HG02678 (cell line): Measurements from ENCODE around the gene SS18L1.
"Not testable (repeated sequence)": the region's sequence is repeated elsewhere in the genome, so short reads cannot be mapped to it uniquely, and the experiment has no call there.

Experiments used
- ATAC-seq: cut with Tn5 transposase; IDR thresholded peaks from one replicate; pipeline ENCODE4 v1.9.1; 2021; ENCODE audit warnings: mild to moderate bottlenecking, moderate library complexity; ENCODE audit not compliant: unreplicated experiment

The SS18L1 gene

GRCh38 chr20:62143081-62143956 is at the start of gene SS18L1, which contains the start of gene PSMA7:
Gene SS18L1, plus strand, starts transcription at chr20:62143769. Its CDS starts 52 bp downstream, at chr20:62143821.
Gene PSMA7, minus strand, starts transcription at chr20:62143394. Its CDS starts 91 bp downstream, at chr20:62143303.
- peak; percentile 84 for ATAC-seq

GRCh38 chr20:62096421-62097380 is 46.9 kb upstream of the SS18L1 start:
- ATAC-seq, result no peak

GRCh38 chr20:62097881-62098407 is 45.6 kb upstream of the SS18L1 start:
- no peak for ATAC-seq

GRCh38 chr20:62101078-62101477 is 42.5 kb upstream of the SS18L1 start:
- ATAC-seq, result no peak

GRCh38 chr20:62103508-62104233 is 39.9 kb upstream of the SS18L1 start:
- ATAC-seq, result no peak

GRCh38 chr20:62104234-62104789 is 39.3 kb upstream of the SS18L1 start:
- ATAC-seq, result no peak

- ATAC-seq, result no peak
Observed at GRCh38 chr20:62104791-62105345, 38.7 kb upstream of the SS18L1 start.

GRCh38 chr20:62105592-62105991 is 38.0 kb upstream of the SS18L1 start:
- ATAC-seq, result no peak

- ATAC-seq, result no peak
Observed at GRCh38 chr20:62111148-62111547, 32.4 kb upstream of the SS18L1 start.

- no peak for ATAC-seq
Observed at GRCh38 chr20:62112368-62112767, 31.2 kb upstream of the SS18L1 start.

GRCh38 chr20:62114894-62115293 is 28.7 kb upstream of the SS18L1 start:
- ATAC-seq, result no peak

- not testable (repeated sequence) for ATAC-seq
Observed at GRCh38 chr20:62115800-62116407, 27.7 kb upstream of the SS18L1 start.

- ATAC-seq, result no peak
Observed at GRCh38 chr20:62116558-62117361, 26.8 kb upstream of the SS18L1 start.

GRCh38 chr20:62117362-62117646 is 26.3 kb upstream of the SS18L1 start:
- ATAC-seq, result no peak

- ATAC-seq, result no peak
Observed at GRCh38 chr20:62117658-62118057, 25.9 kb upstream of the SS18L1 start.

GRCh38 chr20:62118113-62119043 is 25.2 kb upstream of the SS18L1 start:
- ATAC-seq, result no peak

GRCh38 chr20:62119115-62119514 is 24.5 kb upstream of the SS18L1 start:
- ATAC-seq, result no peak
